ENCODE data around the gene CILP2.

GRCh38 chr19:19545707-19546106, 7.6 kb downstream of the CILP2 start:
- TF ChIP-seq CTCF (IDR thresholded peaks at IDR 0.05) (no peak), POLR2A (IDR thresholded peaks at IDR 0.05) (no peak)

Data from body of pancreas (tissue), 4 donors.